Liver (tissue), 3 donors: ENCODE results near the gene SH3PXD2B.

Experiments
- CTCF ChIP-seq: fragments of 150-350 bp; IDR thresholded peaks from 2 replicates; pipeline ENCODE4 v1.5.1; 2017; ENCODE audit warnings: improper control_type of control experiment, low read depth, low read length; ENCODE audit not compliant: missing input control
- EGR1 ChIP-seq, 2 donors: IDR thresholded peaks; 2 replicates each; pipeline ENCODE4 v1.6.1; 2016 to 2018; ENCODE audit warnings: antibody characterized with exemption in 2 of 2, low read depth in 2 of 2
- FOXA1 ChIP-seq: IDR thresholded peaks from 2 replicates; pipeline ENCODE4 v1.6.1; 2016; ENCODE audit warnings: antibody characterized with exemption
- HNF4A ChIP-seq, 2 donors: conservative IDR thresholded peaks; 2 replicates each; pipeline ENCODE4 v1.6.1; 2016; ENCODE audit warnings: antibody characterized with exemption in 2 of 2, mild to moderate bottlenecking in 2 of 2
- HNF4G ChIP-seq: IDR thresholded peaks from 2 replicates; pipeline ENCODE4 v1.6.1; 2016; ENCODE audit warnings: antibody characterized with exemption
- JUND ChIP-seq, 2 donors: IDR thresholded peaks; 2 replicates each; pipeline ENCODE4 v1.6.1; 2016; ENCODE audit warnings: antibody characterized with exemption in 2 of 2
- RAD21 ChIP-seq, 2 donors: IDR thresholded peaks; 2 replicates each; pipeline ENCODE4 v1.6.1; 2016; ENCODE audit warnings: antibody characterized with exemption in 2 of 2, mild to moderate bottlenecking in 2 of 2
- RXRA ChIP-seq, 2 donors: IDR thresholded peaks; 2 replicates each; pipeline ENCODE4 v1.6.1; 2017 to 2018; ENCODE audit warnings: antibody characterized with exemption in 2 of 2, mild to moderate bottlenecking in 1 of 2
- SP1 ChIP-seq: IDR thresholded peaks from 2 replicates; pipeline ENCODE4 v1.6.1; 2018; ENCODE audit warnings: antibody characterized with exemption, mild to moderate bottlenecking
- TAF1 ChIP-seq: conservative IDR thresholded peaks from 2 replicates; pipeline ENCODE4 v1.6.1; 2016; ENCODE audit warnings: antibody characterized with exemption, mild to moderate bottlenecking
- TF ChIP-seq, protein P1 (sequence below): IDR thresholded peaks from 2 replicates; pipeline ENCODE4 v1.6.1; 2016; ENCODE audit warnings: antibody characterized with exemption, mild to moderate bottlenecking
- TF ChIP-seq, protein P2 (sequence below): IDR thresholded peaks from 2 replicates; pipeline ENCODE4 v1.6.1; 2016; ENCODE audit warnings: antibody characterized with exemption
- TF ChIP-seq, protein P3 (sequence below): IDR thresholded peaks from 2 replicates; pipeline ENCODE4 v1.6.1; 2016; ENCODE audit warnings: antibody characterized with exemption
- donor health status: healthy.
- donor health status: healthy.

DNA sequence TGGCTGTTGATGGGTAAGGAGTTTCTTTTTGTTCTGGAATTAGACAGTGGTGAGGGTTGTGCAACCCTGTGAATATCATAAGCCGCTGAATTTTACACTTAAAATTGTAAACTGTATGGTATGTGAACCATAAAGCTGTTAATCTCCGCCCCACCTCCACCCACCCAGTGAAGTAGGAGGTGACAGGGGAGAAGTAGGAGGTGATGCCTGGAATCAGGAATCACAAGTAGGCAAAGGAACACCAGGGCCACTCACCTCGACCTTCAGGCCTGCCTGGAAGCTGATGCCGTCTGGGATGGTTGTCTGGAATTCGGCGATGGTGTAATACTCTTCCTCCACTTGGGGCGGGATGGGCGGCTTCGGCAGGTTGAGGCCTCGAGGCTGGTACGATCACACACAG is 108.4 kb downstream of the SH3PXD2B start:
- TF ChIP-seq RAD21 (IDR thresholded peaks at IDR 0.05) (no peak), CTCF (no peak), JUND (IDR thresholded peaks at IDR 0.05) (no peak), TAF1 (no peak), FOXA1 (no peak), RXRA (IDR thresholded peaks at IDR 0.05) (no peak), HNF4G (no peak), EGR1 (IDR thresholded peaks at IDR 0.05; ENCODE audit: low read depth in 2 of 2) (no peak), SP1 (no peak), HNF4A (conservative IDR thresholded peaks at IDR 0.05) (no peak)
- TF ChIP-seq, protein P1, sequence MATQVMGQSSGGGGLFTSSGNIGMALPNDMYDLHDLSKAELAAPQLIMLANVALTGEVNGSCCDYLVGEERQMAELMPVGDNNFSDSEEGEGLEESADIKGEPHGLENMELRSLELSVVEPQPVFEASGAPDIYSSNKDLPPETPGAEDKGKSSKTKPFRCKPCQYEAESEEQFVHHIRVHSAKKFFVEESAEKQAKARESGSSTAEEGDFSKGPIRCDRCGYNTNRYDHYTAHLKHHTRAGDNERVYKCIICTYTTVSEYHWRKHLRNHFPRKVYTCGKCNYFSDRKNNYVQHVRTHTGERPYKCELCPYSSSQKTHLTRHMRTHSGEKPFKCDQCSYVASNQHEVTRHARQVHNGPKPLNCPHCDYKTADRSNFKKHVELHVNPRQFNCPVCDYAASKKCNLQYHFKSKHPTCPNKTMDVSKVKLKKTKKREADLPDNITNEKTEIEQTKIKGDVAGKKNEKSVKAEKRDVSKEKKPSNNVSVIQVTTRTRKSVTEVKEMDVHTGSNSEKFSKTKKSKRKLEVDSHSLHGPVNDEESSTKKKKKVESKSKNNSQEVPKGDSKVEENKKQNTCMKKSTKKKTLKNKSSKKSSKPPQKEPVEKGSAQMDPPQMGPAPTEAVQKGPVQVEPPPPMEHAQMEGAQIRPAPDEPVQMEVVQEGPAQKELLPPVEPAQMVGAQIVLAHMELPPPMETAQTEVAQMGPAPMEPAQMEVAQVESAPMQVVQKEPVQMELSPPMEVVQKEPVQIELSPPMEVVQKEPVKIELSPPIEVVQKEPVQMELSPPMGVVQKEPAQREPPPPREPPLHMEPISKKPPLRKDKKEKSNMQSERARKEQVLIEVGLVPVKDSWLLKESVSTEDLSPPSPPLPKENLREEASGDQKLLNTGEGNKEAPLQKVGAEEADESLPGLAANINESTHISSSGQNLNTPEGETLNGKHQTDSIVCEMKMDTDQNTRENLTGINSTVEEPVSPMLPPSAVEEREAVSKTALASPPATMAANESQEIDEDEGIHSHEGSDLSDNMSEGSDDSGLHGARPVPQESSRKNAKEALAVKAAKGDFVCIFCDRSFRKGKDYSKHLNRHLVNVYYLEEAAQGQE = no peak
- TF ChIP-seq, protein P2, sequence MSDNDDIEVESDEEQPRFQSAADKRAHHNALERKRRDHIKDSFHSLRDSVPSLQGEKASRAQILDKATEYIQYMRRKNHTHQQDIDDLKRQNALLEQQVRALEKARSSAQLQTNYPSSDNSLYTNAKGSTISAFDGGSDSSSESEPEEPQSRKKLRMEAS = no peak
- TF ChIP-seq, protein P3, sequence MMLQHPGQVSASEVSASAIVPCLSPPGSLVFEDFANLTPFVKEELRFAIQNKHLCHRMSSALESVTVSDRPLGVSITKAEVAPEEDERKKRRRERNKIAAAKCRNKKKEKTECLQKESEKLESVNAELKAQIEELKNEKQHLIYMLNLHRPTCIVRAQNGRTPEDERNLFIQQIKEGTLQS = no peak
